GM12878 (cell line): ENCODE measurements around the gene MAP4. TPM values are rescaled to one million over a fixed set of nuclear protein-coding genes. Genes with fewer than 3 reads are reported as not detected.

ENCODE experiments used
- ATAC-seq: fragments of 200-7000 bp; cut with Tn5 transposase; 3 replicates; pipeline ENCODE4 v1.9.1; 2020; ENCODE audit warnings: mild to moderate bottlenecking, moderate library complexity
- BruUV-seq: library from RNA; stranded (reverse); fragments of 400-500 nt; replicated peaks from 2 replicates; lab custom pipeline; 2021; lab: Mats Ljungman, UMichigan
- CTCF ChIA-PET: fragments of 300-600 bp; sonication (Branson Sonifier 250); formaldehyde crosslinking; extraction: SDS; loops from one replicate; lab custom pipeline; 2021; ENCODE audit warnings: inconsistent platforms; lab: Yijun Ruan, JAX
- POLR2A ChIA-PET: fragments of 350-600 bp; formaldehyde crosslinking; extraction: SDS; loops from one replicate; lab custom pipeline; 2021; ENCODE audit warnings: inconsistent platforms; lab: Charles Lee
- RAD21 ChIA-PET: fragments of 300-600 bp; sonication (Branson Sonifier 250); formaldehyde crosslinking; loops from one replicate; lab custom pipeline; 2023; ENCODE audit warnings: antibody characterized with exemption; ENCODE audit not compliant: unreplicated experiment; lab: Charles Lee
- SMC1A ChIA-PET: fragments of 300-600 bp; sonication (Branson Sonifier 250); formaldehyde crosslinking; loops from one replicate; lab custom pipeline; 2023; ENCODE audit not compliant: unreplicated experiment, uncharacterized antibody; lab: Charles Lee
- DNase-seq: peaks from one replicate; pipeline ENCODE4 v3.0.0-alpha.2; 2011; ENCODE audit warnings: low read depth, low spot score
- FAIRE-seq: peaks from 3 replicates; lab custom pipeline; 2011; peaks lifted over from hg19 to GRCh38; lab: Jason Lieb, UNC
- H2AFZ ChIP-seq: 2 replicates; pipeline ENCODE4 v1.6.0; 2011; ENCODE audit warnings: low read depth, low read length, control low read depth; ENCODE audit not compliant: control insufficient read depth
- H3K27ac ChIP-seq: 2 replicates; pipeline ENCODE4 v1.5.1; 2011; ENCODE audit warnings: control low read depth; ENCODE audit not compliant: control insufficient read depth, insufficient read depth
- H3K27me3 ChIP-seq, 2 experiments: replicated peaks in 1 of 2; 2 replicates each; pipeline versions ENCODE4 v1.6.0 to v1.6.1; 2011; ENCODE audit warnings: low read length in 1 of 2; ENCODE audit not compliant: control insufficient read depth in 2 of 2, insufficient read depth in 2 of 2
- H3K36me3 ChIP-seq, 2 experiments: 2 replicates each; pipeline ENCODE4 v1.5.1; 2011; ENCODE audit warnings: low read length in 1 of 2; ENCODE audit not compliant: control insufficient read depth in 2 of 2, insufficient read depth in 2 of 2
- H3K4me1 ChIP-seq: 2 replicates; pipeline ENCODE4 v1.6.1; 2011; ENCODE audit warnings: mild to moderate bottlenecking, low read length, moderate library complexity, mixed read lengths; ENCODE audit not compliant: control insufficient read depth, insufficient read depth
- H3K4me2 ChIP-seq: 2 replicates; pipeline ENCODE4 v1.6.0; 2011; ENCODE audit warnings: control low read depth; ENCODE audit not compliant: control insufficient read depth, insufficient read depth
- H3K4me3 ChIP-seq: fragments of 200-600 bp; sonication (generic); 2 replicates; pipeline ENCODE4 v1.5.1; 2016
- H3K79me2 ChIP-seq: 2 replicates; pipeline ENCODE4 v1.6.0; 2011; ENCODE audit warnings: low read length; ENCODE audit not compliant: control insufficient read depth, insufficient read depth
- H3K9ac ChIP-seq: 2 replicates; pipeline ENCODE4 v1.8.0; 2011; ENCODE audit warnings: low read length, control low read depth, mixed read lengths; ENCODE audit not compliant: control insufficient read depth, insufficient read depth
- H3K9me3 ChIP-seq: replicated peaks from 3 replicates; pipeline ENCODE4 v1.5.1; 2011; ENCODE audit warnings: mild to moderate bottlenecking, low read length; ENCODE audit not compliant: control insufficient read depth, insufficient read depth
- H4K20me1 ChIP-seq: 2 replicates; pipeline ENCODE4 v1.6.0; 2011; ENCODE audit not compliant: control insufficient read depth, insufficient read depth
- CBX5 ChIP-seq: sonication (generic); IDR thresholded peaks from 2 replicates; pipeline ENCODE4 v1.6.1; 2016; ENCODE audit warnings: low read depth, moderate library complexity, mild to moderate bottlenecking, inconsistent platforms
- CEBPZ ChIP-seq: fragments of 150-350 bp; IDR thresholded peaks from 2 replicates; pipeline ENCODE4 v1.6.1; 2016; ENCODE audit warnings: low read depth, low read length
- ELK1 ChIP-seq: IDR thresholded peaks from 2 replicates; pipeline ENCODE4 v1.6.1; 2012; ENCODE audit warnings: low read depth, low read length, improper control_type of control experiment
- FOXM1 ChIP-seq: IDR thresholded peaks from 2 replicates; pipeline ENCODE4 v1.6.1; 2012; ENCODE audit warnings: low read depth, mild to moderate bottlenecking, inconsistent platforms, low read length, moderate library complexity
- GABPA ChIP-seq: IDR thresholded peaks from 2 replicates; pipeline ENCODE4 v1.6.1; 2014; ENCODE audit warnings: antibody characterized with exemption, low read depth, mild to moderate bottlenecking, inconsistent platforms
- IRF5 ChIP-seq: fragments of 450-650 bp; IDR thresholded peaks from 2 replicates; pipeline ENCODE4 v1.6.1; 2017; ENCODE audit warnings: borderline replicate concordance
- KAT2A ChIP-seq: conservative IDR thresholded peaks from 2 replicates; pipeline ENCODE4 v1.6.1; 2011; ENCODE audit warnings: low read depth, low read length; ENCODE audit not compliant: control insufficient read depth
- KDM1A ChIP-seq: fragments of 200-600 bp; sonication (generic); IDR thresholded peaks from 2 replicates; pipeline ENCODE4 v1.6.1; 2016; ENCODE audit warnings: borderline replicate concordance
- MTA2 ChIP-seq: fragments of 450-650 bp; IDR thresholded peaks from 2 replicates; pipeline ENCODE4 v1.6.1; 2016; ENCODE audit warnings: low read depth, mild to moderate bottlenecking, moderate library complexity
- SMC3 ChIP-seq: IDR thresholded peaks from 2 replicates; pipeline ENCODE4 v1.6.1; 2011; ENCODE audit warnings: low read length, improper control_type of control experiment, borderline replicate concordance
- STAT3 ChIP-seq: IDR thresholded peaks from 2 replicates; pipeline ENCODE4 v1.6.1; 2011; ENCODE audit warnings: low read depth, low read length, improper control_type of control experiment
- TCF3 ChIP-seq: IDR thresholded peaks from 2 replicates; pipeline ENCODE4 v1.6.1; 2012; ENCODE audit warnings: low read depth, mild to moderate bottlenecking, low read length, borderline replicate concordance; ENCODE audit not compliant: insufficient read depth
- WGBS: methylation state at CpG from one replicate; pipeline ENCODE4 v1.1.6; 2016; ENCODE audit warnings: low lambda C conversion rate; ENCODE audit not compliant: insufficient replicate concordance, insufficient coverage; ENCODE audit errors: missing lambda C conversion rate; 5-methylcytosine and 5-hydroxymethylcytosine counted together
- in situ Hi-C: fragments of 300-500 bp; cut with MboI; formaldehyde crosslinking; loops from 9 replicates; pipeline ENCODE4 v1.14.3; 2018; ENCODE audit warnings: mixed read lengths
- intact Hi-C: fragments of 100-400 bp; cut with micrococcal nuclease; formaldehyde crosslinking; loops from one replicate; pipeline ENCODE4 v1.14.2; 2022; ENCODE audit not compliant: unreplicated experiment
- polyA plus RNA-seq, 11 experiments: library from polyadenylated mRNA; depleted of rRNA in 4 of 11; unstranded in 6 of 11; stranded (reverse) in 5 of 11; fragments of >200 nt; fragmentation: Nextera tagmentation in 4 of 11; fragmentation: Illumina TruSeq in 1 of 11; extraction: Ambion mirVana in 4 of 11; extraction: Trizol in 1 of 11; gene quantifications; 1 replicate in 1 of 11; 2 replicates in 10 of 11; pipeline versions ENCODE4 v1.2.1 to v1.2.3, GENCODE V29; 2011 to 2016; ENCODE audit warnings: inconsistent platforms in 2 of 11, missing spikeins in 2 of 11, low read depth in 1 of 11
- total RNA-seq, 4 experiments: library from RNA; depleted of rRNA in 3 of 4; stranded (reverse); fragments of >200 nt in 3 of 4; fragmentation: Illumina TruSeq in 1 of 4; extraction: Trizol in 1 of 4; gene quantifications; 2 replicates each; pipeline versions ENCODE4 v1.2.1 to v1.2.3, GENCODE V29; 2013 to 2021

Gene MAP4
- total and polyA plus RNA-seq, 10 of the 15 experiments (the other 5 are each of a cell fraction or from before 2014, with no cell fraction given) = 22.2 to 145 (median 47.2) TPM

GRCh38 chr3:47855461-47856383 lies 160.5 kb downstream of the MAP4 start:
- in situ Hi-C loops (no loop called here), intact Hi-C loops (no loop called here)
- Histone ChIP-seq H3K4me1 (no peaks in the 10 kb centered on the region), H4K20me1 (no peaks in the 10 kb centered on the region), H3K27me3 (no peaks in the 10 kb centered on the region), H3K4me2 (no peak overlapping the region), H3K9ac (no peak overlapping the region), H3K79me2 (no peaks in the 10 kb centered on the region), H3K36me3 (peaks cover 8 to 15% of the 10 kb centered on the region in 2 experiments; a peak in 3 of 4 replicates), H2AFZ (no peak overlapping the region), H3K4me3 (no peak overlapping the region), H3K27ac (no peak overlapping the region), H3K9me3 (no peaks in the 10 kb centered on the region)
- ChIA-PET CTCF (interaction anchor here (0.9 kb wide), 1 partner anchor 18 kb away, joined by 3 read pairs; no protein-coding TSS in a partner anchor), SMC1A (interaction anchor here (0.6 kb wide), 1 partner anchor 364 kb away, joined by 3 read pairs; no protein-coding TSS in a partner anchor), RAD21 (no interaction called here), POLR2A (interaction anchor here (0.6 kb wide), 1 partner anchor 39 kb away, joined by 5 read pairs; no protein-coding TSS in a partner anchor)
- DNase-seq = no peak
- no peak for FAIRE-seq
- ATAC-seq = no peak
- 91% methylated on average over 20 of the region's 21 CpGs for WGBS
- BruUV-seq = no TSS peak
- TF ChIP-seq CBX5 (no peak), TCF3 (no peak), STAT3 (no peak), ELK1 (no peak), MTA2 (no peak), CEBPZ (no peak), FOXM1 (no peak), GABPA (no peak), IRF5 (no peak), SMC3 (no peak), KDM1A (no peak), KAT2A (no peak)
